NCI-H2196 treated with DMSO at 0.1 percent for 48 hours (cell line): Measurements from ENCODE around the gene H2BK1.

Experiments used
- DNase-seq: peaks from one replicate; lab custom pipeline; 2025; ENCODE audit not compliant: unreplicated experiment; lab: John Stamatoyannopoulos, UW

H2BK1 gene

DNA sequence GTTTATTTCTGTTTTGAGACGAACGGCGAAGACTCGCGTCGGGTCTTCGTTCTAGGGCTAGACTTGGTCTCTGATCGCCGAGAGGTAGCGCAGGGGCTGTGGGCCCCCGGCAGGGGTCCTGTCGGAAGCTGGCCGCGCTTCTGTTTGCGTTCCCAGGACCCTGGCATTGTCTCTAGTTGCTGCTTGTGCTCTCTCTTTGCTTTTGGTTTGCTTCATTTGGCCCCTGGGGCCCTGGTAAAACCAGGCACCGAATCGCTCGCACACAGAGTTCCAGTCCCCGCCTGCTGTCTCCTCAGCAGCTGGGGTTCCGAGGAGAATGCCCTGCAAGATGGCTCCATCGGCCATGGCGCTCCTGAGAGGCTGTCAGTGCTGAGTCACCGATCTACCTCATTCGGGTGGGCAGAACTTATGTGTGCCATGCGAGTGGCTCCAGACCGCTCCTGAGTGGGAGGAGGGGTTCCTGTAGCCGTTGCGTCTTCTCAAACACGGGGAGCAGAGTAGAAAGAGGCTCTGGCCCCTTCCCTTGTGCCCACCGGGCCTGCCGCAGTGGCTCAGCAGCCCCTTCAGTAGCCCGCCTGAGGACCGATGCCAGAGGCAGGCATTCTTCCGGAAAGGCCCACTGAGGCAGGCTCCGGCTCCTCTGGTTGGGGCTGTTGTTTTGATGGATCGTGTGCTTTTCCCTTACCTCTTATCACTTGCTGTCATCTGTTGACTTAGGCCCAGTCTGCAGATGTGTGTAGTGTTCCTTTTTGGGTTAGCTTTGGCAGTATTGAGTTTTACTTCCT is 22.8 kb upstream of the H2BK1 start:
- DNase-seq = no peak

DNA sequence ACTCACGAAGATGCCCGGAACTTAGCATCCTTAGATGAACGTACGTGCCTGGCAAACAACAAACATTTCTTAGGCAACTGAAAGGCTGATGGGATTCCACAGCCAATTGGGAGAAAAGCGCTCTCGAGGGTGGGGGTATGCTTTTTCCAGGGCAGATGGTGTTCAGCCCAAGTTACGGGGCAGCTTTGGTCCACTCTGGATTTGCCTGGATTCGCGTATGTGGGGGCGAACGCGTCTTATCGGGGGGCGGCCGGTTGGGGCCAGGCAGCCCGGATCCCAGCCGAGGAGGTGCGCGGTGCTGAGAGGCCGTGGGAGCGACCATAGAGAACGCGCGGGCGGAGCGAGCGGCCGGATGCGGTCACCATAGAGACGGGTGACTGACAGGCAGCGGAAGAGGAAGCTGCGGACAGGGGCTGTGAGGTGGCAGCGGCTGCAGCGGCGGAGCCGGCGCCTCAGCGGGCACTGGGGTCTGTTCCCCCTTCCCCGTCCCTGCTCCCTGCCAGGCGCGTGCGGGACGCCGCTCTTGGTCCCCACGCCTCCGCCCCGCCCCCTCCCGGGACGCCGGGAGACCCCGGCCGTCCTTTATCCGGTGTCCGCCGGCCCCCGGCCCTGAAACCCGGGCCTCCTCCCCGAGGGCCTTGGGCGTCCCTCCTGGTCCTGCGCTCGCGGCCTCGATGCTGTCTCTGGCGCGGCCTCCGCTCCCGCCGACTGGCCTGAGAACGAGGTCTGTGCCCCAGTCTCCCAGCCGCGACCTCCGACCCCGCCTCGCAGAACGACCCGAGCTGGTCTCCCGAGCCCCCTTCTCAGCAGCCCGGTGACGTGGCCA is 22.0 kb upstream of the H2BK1 start, which contains the start of gene CHPF2:
Gene CHPF2 (plus strand): TSS at position 393 of the 826 bp plus-strand sequence. CDS start 1,529 bp downstream, outside the sequence.
- no peak for DNase-seq

DNA sequence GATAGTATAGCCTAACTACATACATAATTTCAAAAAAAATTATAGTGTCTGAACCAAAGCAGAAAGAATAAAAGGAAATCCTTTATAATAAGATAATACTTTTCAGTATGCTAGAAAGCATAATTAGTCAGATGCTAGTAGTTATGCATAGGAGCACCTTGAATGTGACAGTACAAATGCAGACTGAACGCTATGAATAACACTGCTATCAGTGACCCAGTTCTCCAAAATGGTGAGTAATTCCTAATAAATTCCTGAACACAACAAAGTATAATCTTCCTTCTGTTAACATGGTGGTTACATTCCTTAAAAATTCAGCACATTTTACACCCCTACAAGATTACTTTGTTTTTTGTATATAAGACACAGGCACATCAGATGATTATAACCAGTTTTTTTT is 20.8 kb upstream of the H2BK1 start:
- DNase-seq = no peak

DNA sequence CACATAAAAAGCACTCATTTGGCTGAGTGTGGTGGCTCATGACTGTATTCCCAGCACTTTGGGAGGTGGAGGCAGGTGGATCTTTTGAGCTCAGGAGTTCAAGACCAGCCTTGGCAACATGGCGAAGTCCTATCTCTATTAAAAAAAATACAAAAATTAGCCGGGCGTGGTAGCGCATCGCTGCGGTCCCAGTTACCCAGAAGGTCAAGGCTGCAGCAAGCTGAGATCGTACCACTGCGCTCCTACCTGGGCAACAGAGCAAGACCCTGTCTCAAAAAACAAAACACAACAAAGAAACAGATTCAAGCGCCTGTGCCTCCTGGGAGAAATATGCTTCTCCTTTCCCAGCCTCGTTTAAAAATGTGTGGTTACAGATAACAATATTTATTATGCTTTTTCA is 19.0 kb upstream of the H2BK1 start:
- DNase-seq = no peak

DNA sequence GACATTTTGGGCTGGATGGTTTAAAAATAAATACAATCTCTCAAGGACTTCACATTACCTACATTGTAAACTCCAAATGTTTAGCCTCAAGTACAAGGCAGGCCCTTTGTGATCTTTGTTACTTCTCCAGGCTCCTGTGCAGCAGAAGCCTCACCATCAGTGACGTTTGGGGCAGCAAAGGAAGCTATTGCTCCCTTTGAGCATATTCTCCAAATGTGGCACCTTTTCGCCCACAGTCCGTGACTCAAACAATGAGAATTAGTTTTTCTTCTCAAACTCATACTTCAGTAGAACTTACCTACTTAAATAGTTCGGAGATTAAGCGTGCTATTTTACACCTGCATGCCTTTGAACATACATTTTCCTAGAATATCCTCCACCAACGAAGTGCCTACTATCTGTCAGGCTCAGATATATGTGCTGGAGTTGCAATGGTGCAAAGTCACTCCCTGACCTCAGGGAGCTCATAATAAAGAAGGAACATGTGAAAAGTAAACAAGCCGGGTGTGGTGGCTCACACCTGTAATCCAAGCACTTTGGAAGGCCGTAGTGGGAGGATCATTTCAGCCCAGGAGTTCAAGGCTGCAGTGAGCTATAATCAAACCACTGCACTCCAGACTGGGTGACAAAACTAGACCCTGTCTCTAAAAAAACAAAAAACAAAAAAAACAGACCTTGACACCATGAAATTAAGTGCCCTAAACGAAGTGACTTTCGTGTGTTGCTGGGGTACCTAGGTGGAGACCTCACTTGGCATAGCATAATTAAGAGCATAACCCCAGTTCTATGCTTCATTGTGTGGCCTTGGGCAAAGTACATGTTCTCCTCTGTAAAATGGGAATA is 18.0 kb upstream of the H2BK1 start:
- no peak for DNase-seq

DNA sequence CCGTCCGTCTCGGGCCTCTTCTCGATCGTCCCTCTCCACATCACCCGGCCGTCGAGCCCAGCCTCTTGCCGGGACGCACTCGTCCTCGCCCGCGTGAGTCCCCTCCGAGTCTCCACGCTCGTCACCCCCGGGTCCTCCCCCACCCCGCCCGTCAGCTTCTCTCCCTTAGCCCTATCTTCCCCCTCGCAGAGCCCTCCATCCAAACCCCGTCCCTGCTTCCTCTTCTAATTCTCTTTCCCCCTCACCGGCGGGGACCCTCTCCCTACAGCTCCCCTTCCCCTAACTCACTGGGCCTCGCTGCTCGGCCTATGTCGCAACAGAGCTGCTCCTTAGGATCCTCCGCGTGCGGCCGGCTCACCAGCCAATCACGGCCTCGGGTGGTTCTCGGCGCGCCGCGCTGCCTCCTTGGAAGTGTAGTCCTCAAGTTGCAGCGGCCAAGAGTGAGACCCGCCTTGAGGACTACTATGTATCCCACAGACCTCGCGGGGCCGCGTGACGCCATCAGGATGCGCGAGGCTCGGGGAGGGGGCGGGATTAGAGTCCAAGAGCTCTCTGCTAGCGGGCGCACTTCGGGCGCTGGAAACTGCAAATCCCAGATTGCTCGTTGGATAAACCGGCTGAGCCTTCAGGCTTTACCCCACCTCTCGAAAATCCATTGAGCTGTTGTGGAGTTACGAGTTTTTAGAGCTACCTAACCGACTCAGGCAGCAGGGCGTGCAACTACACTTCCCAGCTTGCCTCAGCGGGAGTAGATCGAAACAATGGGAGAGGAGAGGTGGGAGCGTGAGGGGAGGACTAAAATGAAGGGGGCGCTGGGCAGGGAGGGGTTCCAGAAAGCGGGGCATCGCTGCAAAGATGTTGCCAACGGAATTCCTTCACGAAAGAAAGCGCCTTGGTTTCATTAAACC is 16.8 kb upstream of the H2BK1 start, which contains the start of gene ABCF2:
Gene ABCF2 (minus strand): TSS at position 331 of the 908 bp plus-strand sequence. CDS start 747 bp downstream, outside the sequence.
- DNase-seq = peak; percentile 82

DNA sequence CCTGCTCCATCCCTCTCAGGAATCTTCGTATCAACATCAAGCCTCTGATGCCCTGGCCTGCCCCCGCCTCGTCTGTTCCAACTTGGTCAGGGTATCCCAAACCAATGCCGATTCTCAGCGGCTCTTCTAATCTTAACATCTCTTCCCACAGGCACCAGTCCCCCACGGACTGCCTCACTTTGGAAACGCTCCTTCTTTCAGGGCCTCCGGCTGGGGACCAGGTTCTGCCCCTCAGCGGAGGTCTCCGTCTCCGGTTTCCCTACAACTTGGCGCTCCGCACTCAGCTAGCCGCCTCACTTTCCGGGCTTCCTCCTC is 16.2 kb upstream of the H2BK1 start:
- no peak for DNase-seq

DNA sequence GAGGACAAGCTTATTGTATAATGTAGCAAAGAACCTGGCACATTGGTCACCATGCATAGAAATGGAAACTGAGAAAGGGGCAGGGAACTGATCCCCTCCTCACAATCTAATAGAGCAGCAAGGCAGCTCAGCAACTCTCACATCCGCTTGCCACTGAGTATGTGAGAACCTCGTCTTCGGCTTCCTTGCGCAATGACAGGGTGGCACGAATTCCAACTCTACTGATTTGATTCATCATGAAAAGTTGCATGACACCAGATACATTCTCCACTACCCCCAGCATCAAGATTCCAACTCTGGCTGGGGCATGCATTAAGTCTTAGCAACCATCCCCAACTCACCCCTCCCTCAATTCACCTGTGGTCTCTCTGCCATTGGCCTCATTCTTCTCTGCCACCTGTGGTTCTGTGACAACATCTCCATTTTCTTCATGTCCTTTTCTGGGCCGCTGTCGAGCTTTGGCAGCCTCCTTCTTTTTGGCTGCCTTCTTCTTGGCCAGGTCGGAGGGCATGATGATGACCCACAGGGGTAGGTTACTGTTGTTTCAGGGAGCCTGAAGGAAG is 15.7 kb upstream of the H2BK1 start:
- DNase-seq = no peak

DNA sequence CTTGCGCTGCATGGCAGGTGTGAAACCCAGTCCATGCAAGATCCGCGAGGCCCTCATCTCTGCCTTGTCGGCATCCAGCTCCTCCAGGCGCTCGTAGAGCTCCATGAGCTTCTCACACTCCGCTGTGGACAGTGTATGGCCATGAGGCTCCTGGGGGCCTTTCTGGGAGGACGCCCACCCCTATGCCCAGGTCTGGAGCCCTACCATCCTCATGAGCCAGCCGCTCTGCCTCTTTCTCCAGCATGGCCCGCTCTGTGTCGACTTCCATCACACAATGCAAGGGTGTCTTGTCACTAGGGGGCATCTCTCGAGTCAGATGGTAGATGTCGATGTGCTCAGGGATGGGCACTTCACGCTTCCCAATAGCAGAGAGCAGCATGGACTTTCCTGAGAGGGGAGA is 13.4 kb upstream of the H2BK1 start:
- DNase-seq = no peak

DNA sequence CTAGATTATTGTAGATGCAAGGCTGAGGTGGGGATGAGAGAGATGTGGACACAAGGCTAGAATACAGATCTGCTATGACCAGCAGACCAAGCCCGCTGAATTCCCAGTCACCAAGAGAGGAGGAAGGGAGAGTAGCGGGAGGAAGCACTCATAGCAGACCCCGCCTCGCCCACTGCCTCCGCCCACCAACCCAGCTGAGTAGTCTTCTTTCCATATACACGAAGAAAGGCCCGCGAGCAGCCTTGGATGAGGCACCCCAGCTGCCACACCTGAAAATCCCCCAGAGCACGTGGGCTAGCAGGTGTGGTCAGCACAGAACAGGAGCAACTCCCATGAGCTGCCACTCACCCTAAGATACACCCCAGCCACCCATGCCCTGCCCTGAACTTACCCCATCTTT is 7.9 kb upstream of the H2BK1 start:
- no peak for DNase-seq

DNA sequence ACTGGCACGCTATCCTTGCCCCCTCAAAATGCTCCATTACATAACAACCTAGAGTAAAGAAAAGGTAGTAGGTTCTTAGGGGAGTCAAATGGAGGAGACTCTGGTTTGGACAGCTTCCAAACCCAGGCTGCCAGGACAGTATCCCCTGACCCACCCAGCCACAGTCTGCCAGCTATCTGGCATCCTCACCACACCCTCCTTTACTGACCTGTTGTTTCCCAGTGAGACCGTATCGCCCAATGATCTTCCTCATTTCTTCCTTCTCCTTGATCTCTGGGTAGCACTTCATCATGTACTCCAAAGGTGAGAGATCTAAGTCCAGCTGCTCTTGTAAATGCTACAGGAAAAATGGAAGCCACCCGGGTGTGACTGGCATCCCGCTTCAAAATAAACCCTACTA is 5.1 kb upstream of the H2BK1 start:
- DNase-seq = no peak

DNA sequence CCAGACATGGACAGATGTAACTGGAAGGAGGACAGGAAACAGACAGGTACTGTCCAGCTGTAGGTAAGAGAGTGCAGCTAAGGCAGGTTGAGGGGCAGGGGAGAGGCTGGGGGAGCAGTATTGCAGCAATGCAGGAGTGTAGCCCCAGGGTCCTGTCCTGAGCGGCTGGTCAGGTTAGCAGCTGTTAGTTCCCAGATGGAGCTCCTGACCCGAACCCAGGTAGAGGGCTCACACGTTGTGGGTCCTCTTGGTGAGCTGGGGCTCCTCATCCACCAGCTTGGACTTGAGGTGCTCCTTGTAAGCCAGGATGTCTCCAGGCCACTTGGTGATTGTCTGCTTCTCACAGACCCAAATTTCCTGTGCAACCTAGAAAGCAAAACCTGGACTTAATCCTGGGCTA is 3.5 kb upstream of the H2BK1 start:
- no peak for DNase-seq

DNA sequence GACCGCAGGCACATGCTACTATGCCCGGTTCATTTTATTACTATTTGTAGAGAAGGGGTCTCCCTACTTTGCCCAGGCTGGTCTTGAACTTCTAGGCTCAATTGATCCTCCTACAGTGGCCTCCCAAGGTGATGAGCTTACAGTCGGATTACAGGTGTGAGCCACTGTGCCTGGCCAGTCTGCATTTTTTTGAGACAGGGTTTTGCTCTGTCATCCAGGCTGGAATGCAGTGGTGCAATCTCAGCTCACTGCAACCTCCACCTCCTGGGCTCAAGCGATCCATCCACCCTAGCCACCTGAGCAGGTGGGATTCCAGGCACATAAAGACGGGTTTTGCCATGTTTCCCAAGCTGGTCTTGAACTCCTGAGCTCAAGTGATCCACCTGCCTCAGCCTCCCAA is 2.3 kb upstream of the H2BK1 start:
- DNase-seq = no peak

DNA sequence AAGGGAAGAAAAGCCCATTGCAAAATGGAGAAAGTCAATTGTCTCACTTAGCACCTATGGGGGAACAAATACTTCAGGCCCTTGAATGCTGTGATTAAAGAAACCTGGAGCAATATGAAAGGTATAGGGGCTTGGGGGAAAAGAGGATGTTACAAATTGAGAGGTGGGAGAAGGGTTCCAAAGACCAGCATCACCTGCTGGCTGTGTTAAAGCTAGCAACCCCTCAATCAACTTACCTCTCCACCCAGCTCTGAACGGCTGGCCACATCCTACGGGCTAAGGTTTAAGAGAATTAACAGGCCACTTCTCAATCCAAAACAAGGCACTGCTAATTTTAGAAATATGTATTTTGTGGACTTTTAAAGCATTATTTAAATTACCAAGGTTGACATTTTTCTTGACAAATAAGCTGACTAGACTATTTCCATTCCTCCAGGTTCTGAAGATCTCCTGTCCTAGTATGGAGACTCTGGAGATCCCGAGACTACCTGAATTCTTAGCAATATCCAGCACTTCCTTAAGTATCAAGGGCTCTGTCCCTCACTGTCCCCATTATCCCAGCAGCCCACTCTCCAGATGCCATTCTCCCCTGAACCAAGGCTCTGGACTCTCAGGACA is 976 bp upstream of the H2BK1 start:
- no peak for DNase-seq

DNA sequence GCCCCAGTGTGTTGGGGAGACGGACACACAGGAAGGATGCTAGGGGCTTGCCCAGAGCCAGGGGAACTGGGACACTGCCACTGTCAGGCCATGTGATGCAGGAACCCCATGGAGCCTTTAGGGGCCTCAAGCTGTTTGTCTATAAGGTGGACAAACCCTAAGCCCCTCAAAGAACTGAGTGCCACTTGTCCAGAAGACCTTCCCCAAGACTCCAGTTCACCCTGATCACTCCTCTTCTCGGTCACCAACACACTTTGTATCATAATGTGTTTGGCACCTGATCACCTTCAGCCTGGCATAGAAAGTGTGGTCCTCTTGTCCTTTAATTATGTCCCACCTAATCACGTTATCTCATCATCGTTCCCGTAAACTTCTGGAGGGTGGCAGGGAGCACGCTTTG is 700 bp downstream of the H2BK1 start:
- no peak for DNase-seq

DNA sequence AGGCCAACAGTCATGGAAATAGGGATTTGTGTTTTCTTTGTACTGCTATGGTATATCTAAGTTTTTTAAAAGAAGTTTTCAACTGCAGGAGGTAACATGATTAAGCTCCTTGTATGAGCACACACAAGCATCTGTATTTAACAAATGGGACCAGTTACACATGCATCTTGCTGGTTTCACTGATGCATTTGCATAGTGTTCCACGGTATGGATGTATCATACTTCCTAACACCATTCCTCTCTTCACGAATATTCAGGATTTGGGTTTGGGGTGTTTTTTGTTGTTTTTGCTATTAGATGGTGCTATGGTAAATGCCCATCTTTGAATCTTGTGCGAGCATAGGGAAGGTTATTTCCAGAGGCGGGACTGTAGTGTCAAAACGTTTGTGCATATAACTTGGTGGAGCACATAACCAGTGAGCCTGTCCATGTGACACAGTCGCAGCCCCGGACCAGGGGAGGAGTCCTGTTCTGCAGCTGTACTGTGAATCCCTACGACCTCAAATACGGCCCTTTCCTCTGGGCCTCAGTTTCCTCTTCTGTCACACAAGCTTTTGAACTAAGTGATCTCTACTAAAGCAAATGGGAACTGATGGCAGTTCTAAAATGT is 1.9 kb downstream of the H2BK1 start:
- no peak for DNase-seq

DNA sequence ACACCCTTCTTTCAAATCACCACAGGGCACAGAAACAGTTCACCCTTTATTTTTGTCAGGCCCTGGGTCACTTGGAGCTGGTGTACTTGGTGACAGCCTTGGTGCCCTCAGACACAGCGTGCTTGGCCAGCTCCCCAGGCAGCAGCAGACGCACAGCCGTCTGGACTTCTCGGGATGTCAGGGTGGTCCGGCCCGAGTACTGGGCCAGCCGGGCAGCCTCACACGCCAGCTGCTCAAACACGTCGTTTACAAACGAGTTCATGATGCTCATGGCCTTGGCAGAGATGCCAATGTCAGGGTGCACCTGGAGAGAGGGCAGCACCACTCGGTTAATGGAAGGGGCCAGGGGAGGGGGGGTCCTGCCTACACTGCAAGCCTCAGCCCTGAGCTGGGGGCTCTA is 2.5 kb downstream of the H2BK1 start:
- no peak for DNase-seq

DNA sequence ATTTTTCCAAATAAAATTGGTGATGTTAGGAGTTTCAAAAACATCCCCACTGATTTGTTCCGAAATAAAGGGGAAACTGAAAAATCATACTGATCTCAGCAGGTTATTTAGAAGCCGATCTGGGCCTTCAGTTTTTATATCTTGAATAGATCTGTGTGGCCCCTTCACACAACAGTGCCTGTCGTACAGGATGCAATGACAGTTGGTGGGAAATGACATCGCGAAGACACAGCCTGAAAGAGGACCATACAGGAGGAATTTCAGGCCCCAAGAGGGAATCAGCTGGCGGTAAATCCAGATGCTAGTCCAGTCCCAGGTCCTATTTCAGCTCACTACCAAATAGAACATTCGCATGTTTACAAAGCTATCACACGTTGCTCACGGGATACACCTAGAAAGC is 3.0 kb downstream of the H2BK1 start:
- no peak for DNase-seq

DNA sequence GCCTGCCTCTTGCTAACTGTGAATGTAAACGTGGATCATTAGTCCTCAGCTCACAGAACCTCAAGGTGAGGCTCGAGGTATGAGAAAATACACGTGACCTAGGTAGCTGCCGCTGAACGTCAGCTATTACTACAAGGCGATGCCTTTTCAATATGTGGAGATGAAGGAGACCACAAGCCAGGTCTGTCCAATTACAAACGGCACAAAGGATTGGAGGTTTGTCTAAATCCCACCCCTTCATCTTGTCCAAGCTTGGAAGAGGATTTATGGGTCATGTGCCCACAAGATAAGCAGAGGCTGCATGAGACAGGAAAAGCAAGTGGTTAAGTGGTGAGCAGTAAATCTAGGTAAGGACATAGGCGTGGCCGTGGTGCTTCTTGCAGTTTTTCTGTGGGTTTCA is 3.4 kb downstream of the H2BK1 start:
- DNase-seq = no peak
